ENCODE measurements around the gene CSRP1.

DNA sequence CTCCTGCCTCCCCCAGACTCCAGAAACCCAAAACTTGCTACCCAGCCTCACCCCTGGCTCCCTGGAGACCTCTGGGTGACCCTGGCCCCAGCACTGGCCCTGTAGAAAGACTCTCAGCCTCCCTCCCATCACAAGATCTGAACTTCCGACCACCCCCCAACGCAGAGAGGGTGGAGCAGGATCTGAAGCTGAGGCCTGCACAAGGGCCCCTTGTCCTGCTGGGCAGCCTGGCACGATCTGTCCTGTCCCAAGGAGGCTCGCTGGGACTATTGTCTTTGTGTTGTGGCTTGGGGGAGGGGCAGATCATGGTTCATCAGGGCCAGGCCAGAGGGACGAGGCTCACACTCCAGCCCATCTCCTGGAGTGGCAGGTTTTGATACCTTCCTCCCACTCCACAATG lies 57.9 kb downstream of the CSRP1 start:
- TF ChIP-seq, protein P1, sequence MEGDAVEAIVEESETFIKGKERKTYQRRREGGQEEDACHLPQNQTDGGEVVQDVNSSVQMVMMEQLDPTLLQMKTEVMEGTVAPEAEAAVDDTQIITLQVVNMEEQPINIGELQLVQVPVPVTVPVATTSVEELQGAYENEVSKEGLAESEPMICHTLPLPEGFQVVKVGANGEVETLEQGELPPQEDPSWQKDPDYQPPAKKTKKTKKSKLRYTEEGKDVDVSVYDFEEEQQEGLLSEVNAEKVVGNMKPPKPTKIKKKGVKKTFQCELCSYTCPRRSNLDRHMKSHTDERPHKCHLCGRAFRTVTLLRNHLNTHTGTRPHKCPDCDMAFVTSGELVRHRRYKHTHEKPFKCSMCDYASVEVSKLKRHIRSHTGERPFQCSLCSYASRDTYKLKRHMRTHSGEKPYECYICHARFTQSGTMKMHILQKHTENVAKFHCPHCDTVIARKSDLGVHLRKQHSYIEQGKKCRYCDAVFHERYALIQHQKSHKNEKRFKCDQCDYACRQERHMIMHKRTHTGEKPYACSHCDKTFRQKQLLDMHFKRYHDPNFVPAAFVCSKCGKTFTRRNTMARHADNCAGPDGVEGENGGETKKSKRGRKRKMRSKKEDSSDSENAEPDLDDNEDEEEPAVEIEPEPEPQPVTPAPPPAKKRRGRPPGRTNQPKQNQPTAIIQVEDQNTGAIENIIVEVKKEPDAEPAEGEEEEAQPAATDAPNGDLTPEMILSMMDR (conservative IDR thresholded peaks at IDR 0.05 in 1 of 2, IDR thresholded peaks at IDR 0.05 in 1 of 2; ENCODE audit: extremely low read depth in 1 of 2, insufficient read depth in 1 of 2, low read depth in 1 of 2, low read length in 2 of 2), result no peak
- no peak for TF ChIP-seq EZH2 (IDR thresholded peaks at IDR 0.05; ENCODE audit: borderline replicate concordance, low read length)
